ENCODE measurements around the gene DYNLT1.

GRCh38 chr6:158663625-158664165 lies 19.2 kb upstream of the DYNLT1 start:
- TF ChIP-seq CTCF (IDR thresholded peaks at IDR 0.05) (no peak), POLR2A (IDR thresholded peaks at IDR 0.05) (no peak)

All from right lobe of liver (tissue), 4 donors.